ENCODE data around the gene KLHL35. TPM values are rescaled to one million over a fixed set of nuclear protein-coding genes. Genes with fewer than 3 reads are reported as not detected.

KLHL35 gene
- total and polyA plus RNA-seq, 2 donors (not counting 1 experiment from before 2014, with no cell fraction given), result 0.42 to 1.3 TPM

DNA sequence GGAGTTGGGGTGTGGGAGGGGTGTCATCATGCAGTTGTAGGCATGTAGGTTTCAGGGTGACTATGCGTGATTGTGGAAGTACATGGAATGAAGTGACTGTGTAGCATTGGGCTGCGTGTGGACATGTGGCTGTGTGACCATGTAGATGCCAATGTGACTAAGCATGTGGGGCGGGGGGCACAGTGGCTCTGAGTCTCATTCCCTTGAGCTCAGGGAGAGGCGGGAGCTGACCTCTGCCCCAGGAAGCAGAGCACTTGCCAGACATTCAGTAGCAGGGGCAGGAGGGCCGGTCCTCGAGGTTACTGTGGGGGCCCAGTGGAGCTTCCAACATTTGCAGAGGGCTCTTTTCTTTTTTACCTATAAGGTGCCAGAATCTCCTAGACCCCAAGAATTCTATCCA, 440 bp upstream of the KLHL35 start:
- Histone ChIP-seq H3K4me2 (ENCODE audit: extremely low read depth, insufficient read depth, low read length) (no peak overlapping the region), H2AFZ (ENCODE audit: low read length) (no peak overlapping the region), H3K36me3 (ENCODE audit: control insufficient read depth, insufficient read depth, low read length) (no peaks in the 10 kb centered on the region), H3K4me1 (ENCODE audit: control insufficient read depth, extremely low read depth, insufficient read depth, low read length) (no peaks in the 10 kb centered on the region), H3K9me3 (ENCODE audit: control insufficient read depth, insufficient read depth, low read depth, low read length) (no peaks in the 10 kb centered on the region), H3K79me2 (ENCODE audit: control insufficient read depth, insufficient read depth, low read length) (no peaks in the 10 kb centered on the region), H3K27ac (ENCODE audit: insufficient read depth, low read length) (no peak overlapping the region), H3K4me3 (replicated peaks in 1 of 4; ENCODE audit: control extremely low read depth in 1 of 4, insufficient read depth in 1 of 4, low read depth in 3 of 4, low read length in 4 of 4) (no peak overlapping the region), H3K27me3 (ENCODE audit: control insufficient read depth, insufficient read depth, low read length) (peaks cover 34% of the 10 kb centered on the region), H4K20me1 (ENCODE audit: control insufficient read depth, extremely low read depth, insufficient read depth, low read length) (no peaks in the 10 kb centered on the region), H3K9ac (ENCODE audit: insufficient read depth, low read length) (no peak overlapping the region)
- DNase-seq (ENCODE audit: low read depth in 2 of 2), result no peak
- TF ChIP-seq, protein P1, sequence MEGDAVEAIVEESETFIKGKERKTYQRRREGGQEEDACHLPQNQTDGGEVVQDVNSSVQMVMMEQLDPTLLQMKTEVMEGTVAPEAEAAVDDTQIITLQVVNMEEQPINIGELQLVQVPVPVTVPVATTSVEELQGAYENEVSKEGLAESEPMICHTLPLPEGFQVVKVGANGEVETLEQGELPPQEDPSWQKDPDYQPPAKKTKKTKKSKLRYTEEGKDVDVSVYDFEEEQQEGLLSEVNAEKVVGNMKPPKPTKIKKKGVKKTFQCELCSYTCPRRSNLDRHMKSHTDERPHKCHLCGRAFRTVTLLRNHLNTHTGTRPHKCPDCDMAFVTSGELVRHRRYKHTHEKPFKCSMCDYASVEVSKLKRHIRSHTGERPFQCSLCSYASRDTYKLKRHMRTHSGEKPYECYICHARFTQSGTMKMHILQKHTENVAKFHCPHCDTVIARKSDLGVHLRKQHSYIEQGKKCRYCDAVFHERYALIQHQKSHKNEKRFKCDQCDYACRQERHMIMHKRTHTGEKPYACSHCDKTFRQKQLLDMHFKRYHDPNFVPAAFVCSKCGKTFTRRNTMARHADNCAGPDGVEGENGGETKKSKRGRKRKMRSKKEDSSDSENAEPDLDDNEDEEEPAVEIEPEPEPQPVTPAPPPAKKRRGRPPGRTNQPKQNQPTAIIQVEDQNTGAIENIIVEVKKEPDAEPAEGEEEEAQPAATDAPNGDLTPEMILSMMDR (conservative IDR thresholded peaks at IDR 0.05 in 1 of 2, IDR thresholded peaks at IDR 0.05 in 1 of 2; ENCODE audit: low read depth in 1 of 2, low read length in 2 of 2), result no peak
- no peak for TF ChIP-seq EZH2 (IDR thresholded peaks at IDR 0.05; ENCODE audit: low read length, missing control alignments)

DNA sequence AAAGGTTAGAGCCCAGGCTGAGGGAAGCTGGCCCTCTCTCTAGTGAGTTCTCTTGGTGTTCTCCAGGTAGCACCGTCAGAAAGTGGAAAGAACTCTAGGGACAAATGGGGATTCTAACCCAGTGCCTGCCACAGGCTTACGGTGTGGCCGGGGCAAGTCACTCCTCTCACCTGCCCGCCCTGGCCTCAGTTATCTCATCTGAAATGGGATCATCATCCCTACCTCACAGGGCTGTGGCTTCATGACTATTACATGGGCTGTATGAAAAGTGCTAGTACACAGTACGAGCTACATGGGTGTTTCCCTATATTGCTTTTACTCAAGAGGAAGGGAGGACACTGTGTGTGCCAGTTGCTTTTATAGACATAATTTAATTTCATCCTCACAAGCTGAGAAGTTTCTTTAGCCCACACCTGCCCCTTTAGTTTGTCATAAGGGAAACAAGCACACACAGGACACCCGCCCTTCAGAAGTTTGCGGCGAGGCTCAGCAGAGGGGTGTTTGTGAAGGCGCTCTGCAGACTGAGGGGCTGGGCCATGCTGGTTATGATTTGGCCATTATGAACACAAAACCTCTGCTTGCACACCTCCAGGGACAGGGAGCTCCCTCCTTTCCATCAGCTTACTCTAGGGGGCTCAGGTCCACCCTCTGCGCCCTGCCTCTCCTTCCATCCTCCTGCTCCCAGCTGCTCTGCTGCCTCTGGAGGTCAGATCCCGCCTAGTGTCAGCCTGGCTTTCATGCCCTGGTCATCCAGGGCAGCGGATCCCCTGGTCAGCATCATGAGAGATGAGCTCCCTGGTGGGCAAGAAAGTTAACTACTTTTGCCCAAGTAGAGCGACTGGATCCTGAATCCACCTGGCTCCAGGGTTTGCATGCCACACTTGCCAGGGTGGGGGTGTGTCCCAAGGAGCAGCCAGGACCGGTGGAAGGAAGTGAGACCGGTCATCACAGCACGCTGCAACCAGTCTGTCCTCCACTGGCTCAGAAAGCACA, 1.2 kb downstream of the KLHL35 start:
- Histone ChIP-seq H2AFZ (ENCODE audit: low read length) (no peak overlapping the region), H4K20me1 (ENCODE audit: control insufficient read depth, extremely low read depth, insufficient read depth, low read length) (no peaks in the 10 kb centered on the region), H3K4me1 (ENCODE audit: control insufficient read depth, extremely low read depth, insufficient read depth, low read length) (no peaks in the 10 kb centered on the region), H3K36me3 (ENCODE audit: control insufficient read depth, insufficient read depth, low read length) (no peaks in the 10 kb centered on the region), H3K27me3 (ENCODE audit: control insufficient read depth, insufficient read depth, low read length) (peaks cover 34% of the 10 kb centered on the region), H3K9ac (ENCODE audit: insufficient read depth, low read length) (no peak overlapping the region), H3K4me2 (ENCODE audit: extremely low read depth, insufficient read depth, low read length) (no peak overlapping the region), H3K27ac (ENCODE audit: insufficient read depth, low read length) (no peak overlapping the region), H3K4me3 (replicated peaks in 1 of 4; ENCODE audit: control extremely low read depth in 1 of 4, insufficient read depth in 1 of 4, low read depth in 3 of 4, low read length in 4 of 4) (no peak overlapping the region), H3K9me3 (ENCODE audit: control insufficient read depth, insufficient read depth, low read depth, low read length) (no peaks in the 10 kb centered on the region), H3K79me2 (ENCODE audit: control insufficient read depth, insufficient read depth, low read length) (no peaks in the 10 kb centered on the region)
- no peak for DNase-seq (ENCODE audit: low read depth in 2 of 2)
- TF ChIP-seq, protein P1 (conservative IDR thresholded peaks at IDR 0.05 in 1 of 2, IDR thresholded peaks at IDR 0.05 in 1 of 2; ENCODE audit: low read depth in 1 of 2, low read length in 2 of 2), result no peak
- peak; percentile 5 for TF ChIP-seq EZH2 (IDR thresholded peaks at IDR 0.05; ENCODE audit: low read length, missing control alignments)

DNA sequence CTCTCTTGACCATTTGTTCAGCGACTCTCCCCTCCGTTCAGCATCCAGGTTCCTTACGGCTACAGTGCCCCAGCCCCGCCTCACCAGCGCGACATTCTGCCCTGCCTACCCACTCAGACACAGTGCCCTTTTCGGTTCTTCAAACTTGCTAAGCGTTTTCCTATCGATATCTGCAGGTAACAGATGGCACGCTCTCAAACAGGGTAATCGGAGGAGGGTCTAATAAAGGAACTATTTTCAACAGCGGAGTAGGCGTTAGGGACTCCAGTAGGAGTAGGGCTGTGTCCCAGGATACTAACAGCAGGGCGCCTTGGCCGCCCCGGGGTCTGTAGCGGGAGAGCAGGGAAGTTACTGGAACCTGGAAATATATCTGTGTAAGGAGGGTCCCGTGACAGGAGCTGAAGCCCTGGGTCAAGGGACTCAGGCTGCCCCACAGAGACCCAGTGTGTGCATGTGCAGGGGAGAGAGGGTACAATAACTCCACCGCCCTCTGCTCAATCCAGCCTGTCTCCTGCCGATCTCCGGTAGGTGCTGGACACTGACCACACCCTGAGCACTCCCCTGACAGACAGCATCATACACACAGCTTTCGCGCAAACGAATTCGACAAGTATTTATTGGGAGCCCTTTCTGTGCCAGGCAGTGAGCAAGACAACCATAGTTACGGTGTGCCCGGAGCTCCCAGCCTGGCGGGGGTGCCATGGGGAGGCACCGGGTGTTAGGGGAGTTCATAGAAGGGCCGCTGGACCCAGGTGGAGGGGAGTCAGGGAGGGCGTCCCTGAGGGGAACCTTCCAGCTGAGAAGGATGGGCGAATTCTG, 2.1 kb downstream of the KLHL35 start:
- no peaks in the 10 kb centered on the region for H3K9me3 ChIP-seq (ENCODE audit: control insufficient read depth, insufficient read depth, low read depth, low read length)
- H3K4me2 ChIP-seq (ENCODE audit: extremely low read depth, insufficient read depth, low read length), result no peak overlapping the region
- H3K27me3 ChIP-seq (ENCODE audit: control insufficient read depth, insufficient read depth, low read length), result peaks cover 34% of the 10 kb centered on the region
- no peaks in the 10 kb centered on the region for H3K36me3 ChIP-seq (ENCODE audit: control insufficient read depth, insufficient read depth, low read length)
- H3K9ac ChIP-seq (ENCODE audit: insufficient read depth, low read length), result no peak overlapping the region
- no peak overlapping the region for H2AFZ ChIP-seq (ENCODE audit: low read length)
- DNase-seq (ENCODE audit: low read depth in 2 of 2), result no peak
- peak overlapping the region in 1 of 4 experiments; percentile 30 for H3K4me3 ChIP-seq (replicated peaks in 1 of 4; ENCODE audit: control extremely low read depth in 1 of 4, insufficient read depth in 1 of 4, low read depth in 3 of 4, low read length in 4 of 4)
- no peaks in the 10 kb centered on the region for H3K4me1 ChIP-seq (ENCODE audit: control insufficient read depth, extremely low read depth, insufficient read depth, low read length)
- H3K27ac ChIP-seq (ENCODE audit: insufficient read depth, low read length), result no peak overlapping the region
- no peaks in the 10 kb centered on the region for H3K79me2 ChIP-seq (ENCODE audit: control insufficient read depth, insufficient read depth, low read length)
- H4K20me1 ChIP-seq (ENCODE audit: control insufficient read depth, extremely low read depth, insufficient read depth, low read length), result no peaks in the 10 kb centered on the region
- TF ChIP-seq EZH2 (IDR thresholded peaks at IDR 0.05; ENCODE audit: low read length, missing control alignments), result peak; percentile 84
- TF ChIP-seq, protein P1 (conservative IDR thresholded peaks at IDR 0.05 in 1 of 2, IDR thresholded peaks at IDR 0.05 in 1 of 2; ENCODE audit: low read depth in 1 of 2, low read length in 2 of 2), result no peak
